HUES6 (cell line): ENCODE measurements around the gene AVL9.
"Not testable (repeated sequence)": the region's sequence is repeated elsewhere in the genome, so short reads cannot be mapped to it uniquely, and the experiment has no call there.

Experiments
- H3K27ac ChIP-seq: 2 replicates; pipeline ENCODE4 v1.7.0; 2013; ENCODE audit warnings: low read depth, mild to moderate bottlenecking, low read length, inconsistent platforms
- H3K27me3 ChIP-seq: 2 replicates; pipeline ENCODE4 v1.6.1; 2013; ENCODE audit warnings: low read length; ENCODE audit not compliant: control insufficient read depth, insufficient read depth
- H3K36me3 ChIP-seq: 2 replicates; pipeline ENCODE4 v1.6.1; 2013; ENCODE audit warnings: low read length; ENCODE audit not compliant: control insufficient read depth, insufficient read depth
- H3K4me1 ChIP-seq: 2 replicates; pipeline ENCODE4 v1.6.1; 2013; ENCODE audit warnings: low read length; ENCODE audit not compliant: control insufficient read depth, insufficient read depth
- H3K4me3 ChIP-seq: 2 replicates; pipeline ENCODE4 v1.5.1; 2013; ENCODE audit warnings: low read depth, low read length
- H3K9ac ChIP-seq: one replicate; pipeline ENCODE4 v1.6.1; 2013; ENCODE audit warnings: mild to moderate bottlenecking, low read length
- H3K9me3 ChIP-seq: 2 replicates; pipeline ENCODE4 v1.6.1; 2013; ENCODE audit warnings: low read depth, low read length; ENCODE audit not compliant: control insufficient read depth, insufficient read depth

AVL9 gene

DNA sequence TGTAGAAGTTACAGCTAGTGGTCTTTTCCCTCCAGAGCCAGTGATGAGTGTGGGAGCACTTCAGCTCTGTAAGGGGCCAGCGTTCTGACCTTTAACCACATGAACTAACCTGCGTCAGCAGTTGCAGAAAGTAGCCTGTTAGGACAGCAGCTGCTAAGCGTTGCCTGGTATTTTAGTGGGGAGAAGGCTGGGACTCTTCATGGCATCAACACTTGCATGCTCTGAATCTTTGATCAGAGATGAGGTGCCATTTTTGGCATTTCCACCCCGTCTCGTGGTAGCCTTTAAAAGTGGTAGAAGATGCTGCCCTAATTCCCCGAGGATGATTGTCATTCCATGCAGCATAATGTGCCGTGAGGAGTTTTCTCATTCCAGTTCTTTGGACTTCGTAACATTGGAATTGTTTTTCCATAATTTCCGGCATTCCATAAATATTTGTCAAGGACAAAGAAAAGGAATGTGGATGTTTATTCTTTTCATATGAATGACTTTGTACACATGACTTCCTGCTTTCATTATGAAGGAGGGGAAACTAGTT, 92.2 kb downstream of the AVL9 start:
- Histone ChIP-seq H3K9ac (no peak overlapping the region), H3K36me3 (peaks cover 61% of the 10 kb centered on the region), H3K9me3 (no peaks in the 10 kb centered on the region), H3K27me3 (no peaks in the 10 kb centered on the region), H3K4me1 (peaks cover 17% of the 10 kb centered on the region), H3K4me3 (no peak overlapping the region), H3K27ac (no peak overlapping the region)

DNA sequence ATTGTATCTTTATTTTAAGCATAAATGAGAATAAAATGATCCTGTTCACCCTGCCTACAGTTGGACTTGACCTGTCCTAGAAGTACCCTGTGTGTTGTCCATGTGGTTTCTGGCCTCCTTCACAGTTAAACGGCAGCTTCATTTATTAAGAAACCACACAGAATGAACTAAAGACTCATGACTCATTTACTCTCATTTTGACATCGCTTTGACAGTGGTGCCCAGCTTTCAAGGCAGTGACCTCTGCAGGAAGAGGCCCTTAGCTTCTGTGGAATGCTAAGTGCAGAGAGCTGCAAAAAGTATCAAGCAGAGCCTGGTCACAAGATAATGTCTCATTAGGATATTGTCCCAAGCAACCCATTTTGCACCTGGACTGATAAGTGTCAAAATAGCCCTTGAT, 93.4 kb downstream of the AVL9 start:
- no peak overlapping the region for H3K9ac ChIP-seq
- H3K9me3 ChIP-seq, result no peaks in the 10 kb centered on the region
- H3K4me3 ChIP-seq, result no peak overlapping the region
- H3K4me1 ChIP-seq, result peaks cover 17% of the 10 kb centered on the region
- H3K36me3 ChIP-seq, result peaks cover 55% of the 10 kb centered on the region
- H3K27me3 ChIP-seq, result no peaks in the 10 kb centered on the region
- no peak overlapping the region for H3K27ac ChIP-seq

DNA sequence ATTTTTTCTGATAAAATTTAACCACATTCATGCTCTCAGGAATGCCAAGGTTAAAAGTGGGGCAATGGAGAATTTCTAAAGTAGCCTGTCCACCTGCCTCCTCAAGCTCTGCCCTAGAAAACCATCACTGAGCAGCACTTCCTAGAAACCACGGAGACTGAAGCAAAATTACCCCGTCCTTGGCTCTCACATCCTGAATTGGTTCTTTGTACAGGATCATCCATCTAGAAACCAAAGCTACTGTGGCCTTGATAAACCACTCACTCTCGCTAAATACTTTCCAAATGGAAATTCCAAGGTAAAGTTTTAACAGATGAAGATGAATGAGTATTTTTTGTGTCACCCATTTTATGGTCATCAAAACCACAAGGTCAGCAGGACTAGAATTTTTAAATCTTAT, 96.6 kb downstream of the AVL9 start:
- H3K36me3 ChIP-seq, result peaks cover 25% of the 10 kb centered on the region
- peaks cover 11% of the 10 kb centered on the region for H3K4me1 ChIP-seq
- H3K4me3 ChIP-seq, result no peak overlapping the region
- H3K27ac ChIP-seq, result no peak overlapping the region
- no peaks in the 10 kb centered on the region for H3K9me3 ChIP-seq
- no peaks in the 10 kb centered on the region for H3K27me3 ChIP-seq
- no peak overlapping the region for H3K9ac ChIP-seq

DNA sequence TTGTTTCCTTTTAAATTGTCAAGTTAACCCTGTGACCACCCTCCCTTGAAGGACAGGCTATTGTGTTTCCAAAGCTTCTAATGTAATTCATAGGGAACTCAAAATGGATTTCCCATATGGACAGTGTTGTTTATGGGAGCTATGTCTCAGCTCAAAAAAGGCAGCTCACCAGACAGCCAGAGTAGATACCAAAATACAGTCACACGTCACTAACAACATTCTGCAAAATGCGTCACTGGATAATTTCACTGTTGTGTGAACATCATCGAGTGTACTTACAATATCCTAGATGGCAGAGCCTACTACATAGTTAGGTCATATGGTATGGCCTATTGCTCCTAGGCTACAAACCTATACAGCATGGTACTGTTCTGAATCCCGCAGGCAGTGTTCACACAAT, 97.4 kb downstream of the AVL9 start:
- Histone ChIP-seq H3K36me3 (peaks cover 21% of the 10 kb centered on the region), H3K27ac (no peak overlapping the region), H3K9me3 (no peaks in the 10 kb centered on the region), H3K4me3 (no peak overlapping the region), H3K27me3 (no peaks in the 10 kb centered on the region), H3K4me1 (peaks cover 3% of the 10 kb centered on the region), H3K9ac (no peak overlapping the region)

DNA sequence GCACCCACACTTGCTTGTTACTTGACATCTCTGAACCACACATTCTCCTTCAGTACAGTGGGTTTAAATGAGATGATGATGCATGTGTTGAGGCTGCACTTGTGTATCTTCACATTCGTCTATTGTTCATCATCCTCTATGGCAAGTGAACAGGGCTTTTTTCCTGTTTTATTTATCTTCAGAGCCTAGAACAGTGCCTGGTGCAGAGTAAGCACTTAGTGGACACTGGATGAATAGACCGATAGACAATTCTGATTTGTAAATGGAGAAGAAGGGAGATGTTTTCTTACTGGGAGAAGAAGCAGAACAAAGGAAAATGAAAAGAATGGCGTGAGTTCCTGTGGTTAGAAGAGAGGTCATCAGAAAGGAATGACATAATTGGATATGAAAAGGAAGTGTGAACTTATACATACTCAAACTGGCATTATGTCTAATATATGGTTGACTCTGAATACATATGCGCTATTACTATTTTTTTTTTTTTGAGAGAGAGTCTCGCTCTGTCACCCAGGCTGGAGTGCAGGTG, 99.7 kb downstream of the AVL9 start:
- H3K9ac ChIP-seq, result no peak overlapping the region
- no peaks in the 10 kb centered on the region for H3K4me1 ChIP-seq
- no peak overlapping the region for H3K27ac ChIP-seq
- H3K36me3 ChIP-seq, result peaks cover 5% of the 10 kb centered on the region
- H3K9me3 ChIP-seq, result no peaks in the 10 kb centered on the region
- H3K4me3 ChIP-seq, result no peak overlapping the region
- no peaks in the 10 kb centered on the region for H3K27me3 ChIP-seq

DNA sequence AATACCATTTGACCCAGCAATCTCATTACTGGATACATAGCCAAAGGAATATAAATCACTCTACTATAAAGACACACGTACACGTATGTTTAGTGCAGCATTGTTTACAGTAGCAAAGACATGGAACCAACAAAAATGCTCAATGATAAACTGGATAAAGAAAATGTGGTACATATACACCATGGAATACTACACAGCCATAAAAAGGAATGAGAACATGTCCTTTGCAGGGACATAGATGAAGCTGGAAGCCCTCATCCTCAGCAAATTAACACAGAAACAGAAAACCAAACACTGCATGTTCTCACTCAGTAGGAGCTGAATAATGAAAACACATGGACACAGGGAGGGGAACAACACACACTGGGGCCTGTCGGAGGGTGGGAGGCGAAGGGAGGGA, 105.9 kb downstream of the AVL9 start:
- H3K9ac ChIP-seq, H3K36me3 ChIP-seq, H3K27ac ChIP-seq, H3K4me3 ChIP-seq, H3K27me3 ChIP-seq, H3K4me1 ChIP-seq: not testable (repeated sequence)
- peaks cover 23% of the 10 kb centered on the region for H3K9me3 ChIP-seq

DNA sequence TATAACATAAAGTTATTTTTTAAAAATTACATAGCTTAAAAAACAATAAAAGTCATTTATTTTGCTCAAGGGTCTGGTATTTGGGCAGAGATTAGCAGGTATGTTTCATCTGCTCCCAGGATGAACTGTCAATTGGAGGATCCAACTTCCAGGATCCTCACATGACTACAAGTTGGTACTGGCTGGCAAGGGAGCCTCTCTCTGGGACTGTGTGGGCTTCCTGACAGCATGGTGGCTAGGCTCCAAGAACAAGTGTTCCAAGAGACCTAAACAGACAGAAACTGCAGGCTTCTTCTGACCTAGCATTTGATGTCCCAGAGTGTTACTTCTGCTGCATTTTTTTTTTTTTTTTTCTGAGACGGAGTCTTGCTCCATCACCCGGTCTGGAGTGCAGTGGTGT, 107.2 kb downstream of the AVL9 start:
- Histone ChIP-seq H3K9me3 (peaks cover 23% of the 10 kb centered on the region), H3K36me3 (no peaks in the 10 kb centered on the region), H3K4me1 (no peaks in the 10 kb centered on the region), H3K9ac (no peak overlapping the region), H3K4me3 (no peak overlapping the region), H3K27ac (no peak overlapping the region), H3K27me3 (no peaks in the 10 kb centered on the region)

DNA sequence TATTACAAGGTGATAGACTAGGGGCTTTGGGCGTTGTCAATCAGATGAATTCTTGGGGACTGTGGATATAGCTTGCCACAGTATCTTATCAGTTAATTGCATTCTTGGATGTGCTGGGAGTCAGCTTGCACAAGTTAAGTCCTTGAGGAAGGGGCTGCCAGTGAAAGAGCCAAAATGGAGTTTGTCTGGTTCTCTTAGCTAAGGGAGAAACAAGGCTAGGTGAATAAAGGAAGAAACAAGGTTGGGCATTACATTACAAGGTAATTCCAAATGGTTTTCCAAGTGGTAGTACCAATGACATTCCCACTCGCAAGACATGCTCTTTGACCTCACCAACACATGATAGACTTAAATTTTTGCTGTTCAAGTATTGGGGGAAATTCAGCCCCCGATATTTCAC, 108.2 kb downstream of the AVL9 start:
- not testable (repeated sequence) for H3K4me1 ChIP-seq, H3K9ac ChIP-seq, H3K4me3 ChIP-seq, H3K27me3 ChIP-seq, H3K36me3 ChIP-seq, H3K27ac ChIP-seq
- peaks cover 23% of the 10 kb centered on the region for H3K9me3 ChIP-seq

DNA sequence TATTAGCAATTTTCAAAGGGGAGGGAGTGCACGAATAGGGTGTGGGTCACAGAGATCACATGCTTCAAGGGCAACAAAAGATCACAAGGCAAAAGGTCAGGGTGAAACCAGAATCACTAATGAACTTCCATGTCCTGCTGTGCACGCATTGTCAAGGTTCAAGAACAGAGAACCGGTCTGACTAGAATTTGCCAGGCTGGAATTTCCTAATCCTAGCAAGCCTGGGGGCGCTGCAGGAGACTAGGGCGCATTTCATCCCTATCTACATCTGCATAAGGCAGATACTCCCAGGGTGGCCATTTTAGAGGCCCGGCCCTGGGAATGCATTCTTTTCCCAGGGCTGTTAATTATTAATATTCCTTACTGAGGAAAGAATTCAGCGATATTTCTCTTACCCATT, 108.8 kb downstream of the AVL9 start:
- H3K4me1 ChIP-seq, H3K27ac ChIP-seq, H3K9ac ChIP-seq, H3K36me3 ChIP-seq, H3K4me3 ChIP-seq, H3K27me3 ChIP-seq: not testable (repeated sequence)
- H3K9me3 ChIP-seq, result peaks cover 23% of the 10 kb centered on the region

DNA sequence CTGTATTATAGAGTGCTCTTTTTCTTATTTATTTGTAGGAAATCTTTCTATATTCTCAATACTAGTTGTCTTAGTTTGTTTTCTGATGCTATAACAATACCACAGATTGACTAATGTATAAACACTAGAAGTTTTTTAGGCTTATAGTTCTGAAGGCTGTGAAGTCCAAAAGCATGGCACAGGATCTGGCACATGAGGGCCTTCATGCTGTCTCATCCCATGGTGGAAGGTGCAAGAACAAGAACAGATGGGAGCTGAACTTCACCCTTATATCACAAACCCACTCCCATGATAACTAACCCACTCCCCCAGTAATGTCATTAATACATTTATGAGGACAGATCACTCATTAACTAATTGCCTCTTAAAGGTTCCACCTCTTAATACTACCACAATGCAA, 109.7 kb downstream of the AVL9 start:
- no peaks in the 10 kb centered on the region for H3K36me3 ChIP-seq
- no peak overlapping the region for H3K4me3 ChIP-seq
- H3K9me3 ChIP-seq, result peaks cover 23% of the 10 kb centered on the region
- no peak overlapping the region for H3K9ac ChIP-seq
- no peaks in the 10 kb centered on the region for H3K27me3 ChIP-seq
- H3K27ac ChIP-seq, result no peak overlapping the region
- H3K4me1 ChIP-seq, result no peaks in the 10 kb centered on the region

DNA sequence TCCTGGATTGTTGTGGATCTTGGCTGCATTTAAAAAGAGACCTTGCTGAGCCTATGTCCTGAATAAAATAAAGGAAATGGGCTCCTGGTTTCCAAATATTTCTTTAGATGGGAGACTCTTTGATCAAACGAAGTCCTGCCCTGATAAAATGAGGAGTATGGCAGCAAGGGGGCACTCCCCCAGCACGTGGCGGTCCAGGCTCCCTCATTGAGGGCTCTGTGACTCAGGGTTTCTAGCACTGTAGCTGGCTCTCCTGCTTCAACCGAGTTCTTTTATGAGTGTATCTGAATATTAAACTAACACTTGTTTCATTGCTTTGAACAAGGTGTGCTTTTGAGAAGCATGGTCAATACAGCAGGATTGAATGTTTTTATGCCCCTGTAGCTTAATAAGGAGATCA, 114.2 kb downstream of the AVL9 start:
- no peak overlapping the region for H3K27ac ChIP-seq
- H3K4me3 ChIP-seq, result no peak overlapping the region
- no peaks in the 10 kb centered on the region for H3K27me3 ChIP-seq
- no peak overlapping the region for H3K9ac ChIP-seq
- peaks cover 13% of the 10 kb centered on the region for H3K4me1 ChIP-seq
- H3K36me3 ChIP-seq, result no peaks in the 10 kb centered on the region
- peaks cover 10% of the 10 kb centered on the region for H3K9me3 ChIP-seq
